Renal pelvis (tissue), 4 donors: ENCODE measurements around the gene CLDN9. TPM values are rescaled to one million over a fixed set of nuclear protein-coding genes. Genes with fewer than 3 reads are reported as not detected.

Experiments used
- DNase-seq: peaks from one replicate; pipeline ENCODE4 v3.0.0-alpha.2; 2013
- polyA plus RNA-seq, 3 donors: library from polyadenylated mRNA; unstranded; fragments of 120-200 nt; gene quantifications; one replicate each; pipeline ENCODE4 v1.2.1, GENCODE V29; 2013; ENCODE audit not compliant: insufficient read length in 3 of 3

Gene CLDN9
- polyA plus RNA-seq, 3 donors, result 2.8 to 3.4 (median 3.1) TPM

DNA sequence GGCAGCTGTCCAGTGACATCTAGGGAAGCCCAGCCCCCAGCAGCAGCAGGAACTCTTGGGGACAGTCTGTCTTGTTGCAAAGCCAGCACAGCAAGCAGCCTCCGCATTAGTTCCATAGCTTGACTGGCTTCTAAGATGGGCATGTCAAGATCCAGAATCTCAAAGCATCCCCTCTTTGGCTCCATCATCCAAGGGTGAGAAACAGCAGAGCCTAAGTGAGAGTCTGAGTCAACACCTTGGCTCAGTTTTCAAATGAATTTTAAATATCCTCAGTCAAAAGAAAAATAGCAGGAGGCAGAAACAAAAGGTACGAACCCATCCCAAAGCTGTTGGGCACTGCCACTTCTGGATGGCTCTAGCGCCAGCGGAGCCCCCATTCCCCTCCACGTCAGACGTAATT lies 2.2 kb downstream of the CLDN9 start:
- DNase-seq, result no peak

DNA sequence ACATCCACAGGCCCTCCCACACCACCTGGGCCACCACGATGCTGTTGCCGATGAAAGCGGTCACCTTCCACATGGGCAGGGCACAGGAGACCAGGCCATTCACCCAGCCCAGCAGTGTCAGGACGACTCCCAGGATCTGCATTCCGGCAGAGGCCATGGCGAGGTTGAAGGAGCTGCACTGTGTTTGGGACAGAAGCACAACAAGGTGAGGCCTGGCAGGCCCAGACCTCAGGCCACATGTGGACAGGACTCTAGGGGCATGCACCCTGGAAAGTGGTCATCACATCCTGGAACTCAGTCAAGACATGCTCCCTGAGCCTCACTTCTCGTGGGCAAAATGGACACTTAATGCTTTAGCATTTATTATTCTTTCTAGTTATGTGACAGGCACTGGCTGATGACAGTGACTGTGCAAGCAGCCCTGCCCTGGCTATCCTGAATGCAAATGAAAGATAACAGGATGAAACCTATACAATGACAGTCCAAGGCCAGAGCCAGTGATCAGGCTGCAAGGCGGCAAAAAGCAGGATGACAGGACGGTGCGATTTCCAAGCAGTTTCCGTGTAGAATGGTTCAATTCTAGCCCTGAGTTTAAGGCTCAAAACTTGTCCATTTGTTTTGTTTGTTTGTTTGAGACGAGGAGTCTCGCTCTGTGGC lies 3.3 kb downstream of the CLDN9 start:
- no peak for DNase-seq

DNA sequence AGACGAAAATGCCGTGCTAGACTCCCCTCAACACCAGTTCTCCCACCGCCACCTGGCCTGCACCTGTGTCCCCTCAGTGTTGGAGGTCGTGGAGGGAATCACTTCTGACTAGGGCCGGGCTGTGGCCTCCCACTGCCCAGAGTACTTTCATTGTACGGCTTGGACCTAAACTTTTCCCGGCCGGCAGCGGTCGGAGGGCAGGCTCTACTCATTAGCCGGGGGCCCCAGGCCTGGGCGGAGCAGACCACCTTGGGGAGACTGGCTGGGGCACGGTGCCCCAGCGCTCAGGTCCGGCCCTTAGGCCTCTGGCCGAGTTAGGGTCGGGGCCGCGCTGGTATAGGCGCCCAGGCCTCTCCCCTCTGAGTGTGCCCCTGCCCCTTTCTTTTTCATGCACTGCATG lies 4.6 kb downstream of the CLDN9 start:
- no peak for DNase-seq

DNA sequence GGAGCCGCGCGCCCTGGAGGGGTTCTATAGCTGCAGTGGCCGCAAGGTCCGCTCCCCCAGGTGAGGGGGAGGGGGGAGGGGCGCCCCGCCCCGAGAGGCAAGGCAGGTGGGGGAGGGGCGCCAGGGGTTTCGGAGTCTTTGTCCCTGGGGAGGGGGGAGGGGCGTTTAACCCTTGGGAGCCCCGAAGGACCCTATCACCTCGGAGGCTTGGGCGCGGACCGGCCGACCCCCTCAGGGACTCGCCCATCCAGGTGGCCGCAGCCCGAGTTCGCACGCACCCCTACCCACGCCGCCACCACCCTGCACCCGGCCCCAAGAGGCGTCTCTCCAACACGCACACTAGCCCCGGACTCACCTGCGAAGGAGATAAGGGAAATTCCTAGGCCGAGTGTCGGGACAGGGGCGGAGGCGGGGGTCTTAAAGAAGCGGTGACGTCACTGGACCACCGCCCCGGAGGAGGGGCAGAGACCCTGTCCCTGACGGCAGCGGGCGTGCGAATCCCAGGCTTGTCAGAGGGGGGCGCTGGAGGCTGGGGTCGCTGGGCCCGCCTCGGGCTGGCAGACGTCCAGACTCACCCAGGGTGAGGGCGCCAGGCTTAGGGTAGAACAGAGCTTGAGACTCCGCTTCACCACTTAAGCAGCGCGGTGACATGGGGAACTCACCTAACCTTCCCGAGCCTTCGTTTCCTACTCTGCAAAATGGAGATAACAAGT lies 5.2 kb downstream of the CLDN9 start, which contains the start of gene CLDN6:
TSS of gene CLDN6 (minus strand) at position 390 of the 713 bp plus-strand sequence. CDS start 2,162 bp downstream, outside the sequence.
- no peak for DNase-seq

DNA sequence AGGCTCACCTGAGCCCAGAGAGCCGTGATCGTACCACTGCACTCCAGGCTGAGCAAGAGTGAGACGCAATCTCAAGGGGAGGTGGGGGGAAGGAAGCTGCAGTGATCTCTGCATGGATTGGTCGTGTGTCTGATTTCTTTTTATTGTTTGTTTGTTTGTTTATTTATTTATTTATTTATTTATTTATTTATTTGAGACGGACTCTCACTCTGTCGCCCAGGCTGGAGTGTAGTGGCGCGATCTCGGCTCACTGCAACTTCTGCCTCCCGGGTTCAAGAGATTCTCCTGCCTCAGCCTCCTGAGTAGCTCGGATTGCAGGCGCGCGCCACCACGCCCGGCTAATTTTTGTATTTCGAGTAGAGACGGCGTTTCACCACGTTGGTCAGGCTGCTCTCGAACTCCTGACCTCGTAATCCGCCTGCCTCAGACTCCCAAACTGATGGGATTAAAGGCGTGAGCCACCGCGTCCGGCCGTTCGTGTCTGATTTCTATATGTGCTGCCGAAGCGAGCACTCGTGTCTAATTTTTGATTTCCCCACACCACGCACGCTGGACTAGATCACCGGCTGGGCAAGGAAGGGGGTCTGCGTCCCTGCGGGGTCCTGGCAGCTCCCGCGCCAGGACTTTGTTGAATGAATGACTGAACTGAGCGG lies 7.0 kb downstream of the CLDN9 start:
- DNase-seq, result no peak

DNA sequence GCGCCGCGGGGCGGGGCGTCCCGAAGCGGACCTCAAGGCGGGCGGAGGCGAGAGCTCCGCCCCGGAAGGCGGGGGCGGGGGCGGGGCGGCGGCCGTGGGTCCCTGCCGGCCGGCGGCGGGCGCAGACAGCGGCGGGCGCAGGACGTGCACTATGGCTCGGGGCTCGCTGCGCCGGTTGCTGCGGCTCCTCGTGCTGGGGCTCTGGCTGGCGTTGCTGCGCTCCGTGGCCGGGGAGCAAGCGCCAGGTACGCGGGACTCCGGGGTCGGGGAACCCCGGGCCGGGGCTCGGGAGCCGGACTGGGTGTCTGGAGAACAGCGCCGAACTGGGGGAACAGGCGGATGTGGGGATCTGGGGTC lies 7.5 kb downstream of the CLDN9 start, which contains the start of gene TNFRSF12A:
TSS of gene TNFRSF12A (plus strand) at position 122 of the 357 bp plus-strand sequence. CDS start at position 152, 30 bp downstream.
- DNase-seq, result peak; percentile 81

DNA sequence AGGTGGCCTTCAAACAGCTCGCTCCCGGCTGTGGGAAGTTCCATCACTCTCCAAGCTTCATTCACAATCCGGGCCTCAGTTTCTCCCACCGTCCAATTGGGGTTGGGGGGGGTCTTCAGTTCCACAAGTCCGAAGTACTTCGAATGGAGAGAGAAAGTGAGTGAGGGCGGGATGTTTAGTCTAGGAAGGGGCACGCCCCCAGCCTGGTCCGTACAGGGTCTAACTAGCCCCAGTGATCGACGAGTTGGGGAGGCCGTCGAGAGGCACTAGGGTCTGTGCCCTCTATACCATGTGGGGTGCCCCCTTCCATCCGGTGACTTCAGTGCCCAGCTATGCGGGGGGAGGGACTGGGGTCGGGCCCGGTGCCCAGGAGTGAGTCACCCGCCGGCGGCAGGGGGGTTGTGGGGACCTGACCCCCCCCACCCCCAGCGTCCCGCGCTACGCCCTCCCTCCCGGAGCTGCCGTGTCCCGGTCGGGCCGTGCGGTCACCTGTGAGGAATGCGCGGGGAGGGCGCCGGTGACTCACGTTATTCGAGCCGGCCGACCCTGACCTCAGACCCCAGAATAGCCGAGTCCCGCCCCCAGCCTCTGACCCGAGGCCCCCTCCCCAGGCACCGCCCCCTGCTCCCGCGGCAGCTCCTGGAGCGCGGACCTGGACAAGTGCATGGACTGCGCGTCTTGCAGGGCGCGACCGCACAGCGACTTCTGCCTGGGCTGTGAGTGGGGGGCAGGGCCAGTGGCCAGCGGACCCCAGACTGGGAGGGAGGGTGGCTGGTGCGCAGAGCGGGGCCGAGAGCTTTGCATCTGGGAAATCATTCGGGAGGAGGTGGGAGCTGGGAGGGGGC lies 8.1 kb downstream of the CLDN9 start:
- no peak for DNase-seq

DNA sequence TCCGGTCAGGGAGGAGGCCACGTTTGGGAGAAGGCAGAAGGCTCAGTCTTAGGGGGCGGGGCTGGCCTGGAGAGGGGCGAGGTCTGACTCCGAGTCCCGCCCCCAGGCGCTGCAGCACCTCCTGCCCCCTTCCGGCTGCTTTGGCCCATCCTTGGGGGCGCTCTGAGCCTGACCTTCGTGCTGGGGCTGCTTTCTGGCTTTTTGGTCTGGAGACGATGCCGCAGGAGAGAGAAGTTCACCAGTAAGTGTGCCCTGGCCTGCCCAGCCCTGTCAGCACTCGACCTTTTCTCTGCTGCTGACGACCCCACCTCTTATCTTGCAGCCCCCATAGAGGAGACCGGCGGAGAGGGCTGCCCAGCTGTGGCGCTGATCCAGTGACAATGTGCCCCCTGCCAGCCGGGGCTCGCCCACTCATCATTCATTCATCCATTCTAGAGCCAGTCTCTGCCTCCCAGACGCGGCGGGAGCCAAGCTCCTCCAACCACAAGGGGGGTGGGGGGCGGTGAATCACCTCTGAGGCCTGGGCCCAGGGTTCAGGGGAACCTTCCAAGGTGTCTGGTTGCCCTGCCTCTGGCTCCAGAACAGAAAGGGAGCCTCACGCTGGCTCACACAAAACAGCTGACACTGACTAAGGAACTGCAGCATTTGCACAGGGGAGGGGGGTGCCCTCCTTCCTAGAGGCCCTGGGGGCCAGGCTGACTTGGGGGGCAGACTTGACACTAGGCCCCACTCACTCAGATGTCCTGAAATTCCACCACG lies 8.9 kb downstream of the CLDN9 start:
- DNase-seq, result no peak

DNA sequence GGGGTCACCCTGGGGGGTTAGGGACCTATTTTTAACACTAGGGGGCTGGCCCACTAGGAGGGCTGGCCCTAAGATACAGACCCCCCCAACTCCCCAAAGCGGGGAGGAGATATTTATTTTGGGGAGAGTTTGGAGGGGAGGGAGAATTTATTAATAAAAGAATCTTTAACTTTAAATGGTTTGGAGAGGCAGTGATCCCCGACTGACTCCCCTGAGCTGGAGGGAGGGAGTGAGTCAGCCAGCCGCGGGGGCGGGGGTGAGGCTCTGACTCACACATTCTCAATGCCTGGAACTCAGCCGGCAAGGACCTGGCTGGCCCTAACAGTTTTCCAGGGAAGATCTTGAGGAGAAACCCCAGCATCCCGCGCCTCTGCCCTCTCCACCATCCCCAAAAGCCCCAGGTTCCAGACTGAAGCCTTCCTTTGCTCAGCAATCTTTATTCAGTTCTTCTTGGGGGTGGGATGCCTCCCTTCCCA lies 9.5 kb downstream of the CLDN9 start:
- peak; percentile 88 for DNase-seq

DNA sequence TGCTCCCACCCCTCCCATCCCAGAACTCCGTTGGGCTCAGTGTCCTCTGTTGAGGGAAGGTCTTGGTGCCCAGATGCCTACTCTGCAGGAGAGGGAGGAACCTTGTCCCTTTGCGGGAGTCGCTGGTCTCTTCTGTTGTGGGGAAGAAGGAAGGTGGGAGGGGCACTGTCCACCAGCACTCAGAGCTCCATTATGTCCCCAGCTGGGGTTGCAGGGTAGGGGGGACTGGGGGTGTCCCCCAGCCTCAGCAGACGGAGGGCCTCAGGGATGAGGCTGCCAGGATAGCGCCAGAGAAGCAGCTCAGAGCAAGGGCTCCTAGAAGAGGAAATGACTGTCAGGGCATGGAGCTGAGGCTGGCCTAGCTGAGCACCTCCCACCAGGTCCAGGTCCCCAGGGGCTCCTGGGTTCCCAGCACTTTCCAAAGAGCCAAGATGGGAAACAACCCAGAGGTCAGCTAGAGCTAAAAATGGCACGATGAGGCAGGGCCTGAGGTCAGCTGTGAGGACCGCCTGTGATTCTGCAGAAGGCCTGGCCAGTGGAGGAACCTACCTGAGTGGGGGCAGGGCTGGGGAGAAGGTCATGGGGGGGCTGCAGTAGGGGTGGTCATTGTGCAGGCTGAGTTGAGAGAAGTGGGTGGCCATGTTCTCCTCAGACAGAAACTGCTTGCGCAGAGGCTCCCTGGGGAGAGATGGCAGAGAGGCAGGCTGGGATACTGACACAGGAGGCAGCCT lies 10.1 kb downstream of the CLDN9 start:
- DNase-seq, result no peak

DNA sequence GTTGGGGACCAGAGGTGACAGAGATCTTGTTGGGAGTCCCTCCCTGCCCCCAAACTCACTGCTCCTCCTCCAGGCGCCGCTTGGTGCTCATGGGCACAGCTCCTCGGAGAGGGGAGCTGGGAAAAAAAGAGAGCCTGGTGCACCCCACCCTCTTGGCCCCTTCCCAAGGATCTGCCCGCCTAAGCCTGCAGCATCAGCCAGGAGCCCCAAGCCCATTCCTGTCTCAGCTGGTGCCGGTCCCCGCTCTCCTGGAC lies 10.6 kb downstream of the CLDN9 start:
- no peak for DNase-seq

DNA sequence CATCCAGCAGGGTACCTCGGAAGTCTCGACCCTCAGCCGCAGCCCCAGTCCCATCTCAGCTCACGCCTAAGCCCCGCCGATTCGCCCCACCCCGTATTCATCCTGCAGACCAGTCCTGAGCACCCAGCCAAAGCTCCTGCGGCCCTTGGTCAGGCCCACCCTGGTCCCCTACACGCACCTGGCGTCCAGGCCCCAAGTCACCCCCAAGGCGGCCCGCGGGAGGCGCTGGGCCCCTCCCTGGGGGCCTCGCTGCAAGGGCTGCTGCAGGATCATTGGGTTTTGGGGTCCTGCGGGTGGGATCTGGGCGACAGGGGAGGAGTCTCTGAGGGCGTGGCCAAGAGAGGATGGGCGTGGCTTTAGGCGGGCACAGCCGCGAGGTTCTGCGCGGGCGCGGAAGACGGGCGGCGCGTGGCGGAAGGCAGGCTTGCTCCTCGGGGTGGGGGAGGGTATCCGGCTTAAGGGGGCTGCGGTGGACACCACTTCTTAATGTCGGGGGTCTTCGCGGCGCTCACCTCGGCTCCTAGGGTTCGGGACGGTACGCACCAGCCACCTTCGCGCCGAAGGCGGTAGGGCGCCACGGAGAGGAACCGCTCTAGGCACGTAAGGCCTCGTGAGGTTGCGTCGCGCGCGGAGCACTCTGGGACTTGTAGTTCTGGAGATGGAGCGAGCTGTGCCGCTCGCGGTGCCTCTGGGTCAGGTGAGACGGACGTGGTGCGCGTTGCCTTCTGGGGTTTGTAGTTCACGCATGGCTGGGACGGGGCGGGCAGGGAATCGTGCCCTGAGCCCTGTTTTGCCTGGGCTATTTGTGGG lies 11.2 kb downstream of the CLDN9 start, which contains the start of the genes HCFC1R1 and THOC6:
TSS of gene HCFC1R1 (minus strand) at position 274 of the 810 bp plus-strand sequence. CDS start at position 273, 1 bp downstream.
TSS of gene THOC6 (plus strand) at position 367 of the 810 bp plus-strand sequence. CDS start at position 659, 292 bp downstream.
- peak; percentile 97 for DNase-seq

DNA sequence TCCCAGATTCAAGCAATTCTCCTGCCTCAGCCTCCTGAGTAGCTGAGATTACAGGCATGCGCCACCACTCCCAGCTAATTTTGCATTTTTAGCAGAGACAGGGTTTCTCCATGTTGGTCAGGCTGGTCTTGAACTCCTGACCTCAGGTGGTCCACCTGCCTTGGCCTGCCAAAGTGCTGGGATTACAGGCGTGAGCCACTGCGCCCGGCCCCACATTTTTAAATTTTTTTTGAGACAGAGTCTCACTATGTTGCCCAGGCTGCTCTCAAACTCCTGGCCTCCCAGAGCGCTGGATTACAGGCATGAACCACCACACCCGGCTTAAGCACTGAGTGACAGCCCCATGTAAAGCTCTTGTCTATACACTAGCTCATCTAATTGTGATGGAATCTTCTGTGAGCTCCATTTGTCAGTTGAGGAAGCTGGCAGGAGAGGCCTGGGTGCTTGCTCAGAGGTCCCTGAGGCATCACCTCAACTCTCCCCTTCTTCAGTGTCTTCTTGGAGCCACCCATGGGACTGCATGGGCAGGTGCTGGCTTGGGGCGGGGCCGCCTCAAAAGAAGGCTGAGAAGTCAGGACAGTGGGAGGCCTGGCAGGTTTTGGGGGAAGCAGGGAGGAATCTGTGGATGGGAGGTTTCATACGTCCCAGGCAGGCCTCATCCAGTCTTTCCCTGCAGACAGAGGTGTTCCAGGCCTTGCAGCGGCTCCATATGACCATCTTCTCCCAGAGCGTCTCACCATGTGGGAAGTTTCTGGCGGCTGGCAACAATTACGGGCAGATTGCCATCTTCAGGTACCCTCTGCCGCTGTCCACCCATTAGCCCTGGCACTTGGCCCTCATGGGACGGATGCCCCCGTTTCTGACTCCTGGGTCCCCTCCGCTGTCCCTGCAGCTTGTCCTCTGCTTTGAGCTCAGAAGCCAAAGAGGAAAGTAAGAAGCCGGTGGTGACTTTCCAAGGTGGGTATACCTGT lies 12.6 kb downstream of the CLDN9 start:
- no peak for DNase-seq

DNA sequence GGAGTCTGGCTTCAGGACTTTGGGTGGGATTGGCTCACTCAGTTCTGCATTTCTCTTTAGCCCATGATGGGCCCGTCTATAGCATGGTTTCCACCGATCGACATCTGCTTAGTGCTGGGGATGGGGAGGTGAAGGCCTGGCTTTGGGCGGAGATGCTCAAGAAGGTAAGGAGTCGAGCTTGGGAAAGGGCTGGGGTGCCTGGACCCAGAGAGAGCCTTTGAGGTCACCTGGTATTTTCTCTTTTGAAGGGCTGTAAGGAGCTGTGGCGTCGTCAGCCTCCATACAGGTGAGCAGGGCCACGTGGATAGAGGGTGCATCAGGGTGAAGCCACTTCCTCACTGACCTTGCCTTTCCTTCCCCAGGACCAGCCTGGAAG lies 13.3 kb downstream of the CLDN9 start:
- no peak for DNase-seq

DNA sequence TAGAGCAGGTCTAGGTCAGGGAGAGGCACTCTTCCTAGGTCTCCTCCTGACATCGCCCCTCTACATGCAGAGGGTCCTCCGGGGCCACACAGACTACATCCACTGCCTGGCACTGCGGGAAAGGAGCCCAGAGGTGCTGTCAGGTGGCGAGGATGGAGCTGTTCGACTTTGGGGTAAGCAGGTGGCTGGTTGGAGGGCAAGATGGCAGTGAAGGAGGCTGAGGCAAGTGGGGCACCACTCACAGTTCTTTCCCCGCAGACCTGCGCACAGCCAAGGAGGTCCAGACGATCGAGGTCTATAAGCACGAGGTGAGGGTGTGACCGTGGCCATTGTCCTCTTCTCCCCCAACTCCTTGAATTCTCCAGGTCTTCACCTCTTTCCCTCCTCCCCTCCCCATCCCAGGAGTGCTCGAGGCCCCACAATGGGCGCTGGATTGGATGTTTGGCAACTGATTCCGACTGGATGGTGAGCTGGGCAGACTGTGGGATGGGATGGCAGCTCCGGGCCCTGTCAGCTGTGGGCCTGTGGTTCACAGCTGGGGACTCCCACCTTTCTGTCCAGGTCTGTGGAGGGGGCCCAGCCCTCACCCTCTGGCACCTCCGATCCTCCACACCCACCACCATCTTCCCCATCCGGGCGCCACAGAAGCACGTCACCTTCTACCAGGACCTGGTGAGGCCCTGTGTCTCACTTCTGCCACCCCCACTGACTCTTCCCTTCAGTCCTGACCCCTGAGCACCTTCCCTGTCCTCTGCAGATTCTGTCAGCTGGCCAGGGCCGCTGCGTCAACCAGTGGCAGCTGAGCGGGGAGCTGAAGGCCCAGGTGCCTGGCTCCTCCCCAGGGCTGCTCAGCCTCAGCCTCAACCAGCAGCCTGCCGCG lies 14.1 kb downstream of the CLDN9 start:
- no peak for DNase-seq

DNA sequence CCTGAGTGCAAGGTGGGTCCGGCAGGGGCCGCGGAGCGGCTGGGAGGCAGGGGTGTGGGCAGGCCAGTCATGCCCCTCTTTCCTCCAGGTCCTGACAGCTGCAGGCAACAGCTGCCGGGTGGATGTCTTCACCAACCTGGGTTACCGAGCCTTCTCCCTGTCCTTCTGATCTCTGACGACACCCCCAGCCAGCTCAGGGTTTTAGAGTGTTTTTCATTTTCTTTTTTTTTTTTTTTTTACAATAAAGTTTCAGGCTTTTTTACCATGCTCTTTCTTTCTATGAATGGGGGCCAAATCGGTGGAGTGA lies 14.7 kb downstream of the CLDN9 start:
- no peak for DNase-seq

DNA sequence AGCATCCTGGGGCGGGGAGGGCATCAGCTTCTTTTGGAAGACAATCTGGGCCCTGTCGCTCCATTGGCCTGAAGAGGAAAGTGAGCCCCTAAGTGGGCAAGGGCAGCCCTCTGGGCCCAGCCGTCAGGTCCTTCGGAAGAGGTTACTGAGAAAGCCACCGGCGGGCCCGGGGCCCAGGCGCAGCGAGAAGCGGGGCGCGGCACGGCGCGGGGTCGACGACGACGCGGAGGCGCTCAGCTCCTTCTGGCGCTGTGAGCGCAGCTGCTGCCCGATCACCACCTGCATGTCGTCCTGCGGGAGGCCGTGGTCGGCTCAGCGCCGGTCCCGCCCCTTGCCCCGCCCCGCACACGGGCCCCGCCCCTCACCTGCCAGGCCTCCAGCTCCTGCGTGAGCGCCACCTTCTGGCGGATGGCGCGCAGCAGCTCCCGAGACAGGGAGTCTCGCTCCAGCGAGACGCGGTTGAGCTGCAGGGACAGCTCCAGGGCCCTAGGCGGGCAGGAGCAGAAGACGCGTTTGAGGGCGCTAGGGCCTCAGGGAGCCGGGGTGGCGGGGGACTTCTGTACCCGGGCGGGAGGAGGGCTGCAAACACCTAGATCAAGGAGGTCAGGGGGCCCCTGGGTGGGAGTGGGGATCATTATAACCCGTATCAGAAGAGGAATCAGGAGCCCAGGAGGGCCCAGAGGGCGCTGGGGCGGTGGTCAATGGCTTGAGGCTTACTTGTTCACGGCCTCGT lies 15.4 kb downstream of the CLDN9 start:
- peak; percentile 82 for DNase-seq
